ENCODE measurements around the gene IFRD2.

DNA sequence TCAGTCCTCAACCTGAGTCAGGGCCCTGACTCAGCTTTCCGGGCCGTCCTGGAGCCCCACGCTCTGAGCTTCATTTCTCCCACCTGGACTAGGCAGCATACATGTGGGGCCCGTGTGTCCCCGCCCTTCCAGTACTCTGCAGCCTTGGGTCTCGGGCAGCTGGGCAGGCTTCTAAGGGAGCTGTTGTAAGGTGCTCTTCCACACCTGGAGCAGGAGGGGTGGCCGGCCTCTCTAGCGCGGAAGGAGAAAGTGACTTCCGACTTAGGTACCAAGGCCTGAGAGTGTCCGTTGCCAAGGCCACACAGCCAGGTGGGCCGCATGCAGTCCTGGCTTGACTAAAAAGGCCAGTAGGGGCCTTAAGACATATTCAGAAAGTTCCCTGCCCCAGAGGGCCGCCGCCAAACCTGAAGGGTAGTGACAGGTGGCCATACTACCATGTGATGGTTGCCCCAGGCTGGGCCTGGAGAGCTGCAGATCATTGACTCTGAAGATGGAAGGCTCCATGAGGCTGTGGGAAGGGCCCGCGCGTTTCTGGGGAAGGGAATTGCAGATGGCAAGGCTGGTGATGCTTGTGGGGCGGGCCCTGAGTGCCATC lies 32.7 kb downstream of the IFRD2 start:
- TF ChIP-seq, protein P1, sequence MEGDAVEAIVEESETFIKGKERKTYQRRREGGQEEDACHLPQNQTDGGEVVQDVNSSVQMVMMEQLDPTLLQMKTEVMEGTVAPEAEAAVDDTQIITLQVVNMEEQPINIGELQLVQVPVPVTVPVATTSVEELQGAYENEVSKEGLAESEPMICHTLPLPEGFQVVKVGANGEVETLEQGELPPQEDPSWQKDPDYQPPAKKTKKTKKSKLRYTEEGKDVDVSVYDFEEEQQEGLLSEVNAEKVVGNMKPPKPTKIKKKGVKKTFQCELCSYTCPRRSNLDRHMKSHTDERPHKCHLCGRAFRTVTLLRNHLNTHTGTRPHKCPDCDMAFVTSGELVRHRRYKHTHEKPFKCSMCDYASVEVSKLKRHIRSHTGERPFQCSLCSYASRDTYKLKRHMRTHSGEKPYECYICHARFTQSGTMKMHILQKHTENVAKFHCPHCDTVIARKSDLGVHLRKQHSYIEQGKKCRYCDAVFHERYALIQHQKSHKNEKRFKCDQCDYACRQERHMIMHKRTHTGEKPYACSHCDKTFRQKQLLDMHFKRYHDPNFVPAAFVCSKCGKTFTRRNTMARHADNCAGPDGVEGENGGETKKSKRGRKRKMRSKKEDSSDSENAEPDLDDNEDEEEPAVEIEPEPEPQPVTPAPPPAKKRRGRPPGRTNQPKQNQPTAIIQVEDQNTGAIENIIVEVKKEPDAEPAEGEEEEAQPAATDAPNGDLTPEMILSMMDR (IDR thresholded peaks at IDR 0.05; ENCODE audit: low read depth, low read length): no peak
- TF ChIP-seq POLR2A (IDR thresholded peaks at IDR 0.05; ENCODE audit: extremely low read depth, insufficient read length): no peak
- TF ChIP-seq, protein P2, sequence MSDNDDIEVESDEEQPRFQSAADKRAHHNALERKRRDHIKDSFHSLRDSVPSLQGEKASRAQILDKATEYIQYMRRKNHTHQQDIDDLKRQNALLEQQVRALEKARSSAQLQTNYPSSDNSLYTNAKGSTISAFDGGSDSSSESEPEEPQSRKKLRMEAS (IDR thresholded peaks at IDR 0.05; ENCODE audit: low read depth, low read length): no peak
- no peak for TF ChIP-seq MYC (IDR thresholded peaks at IDR 0.05; ENCODE audit: low read depth, low read length)
